Measurements from ENCODE around the gene NDUFAF5. TPM values are rescaled to one million over a fixed set of nuclear protein-coding genes. Genes with fewer than 3 reads are reported as not detected.

NDUFAF5 gene
- polyA plus RNA-seq, 3 donors from 2014 or later: 5.8 to 14.8 (median 7.7) TPM

DNA sequence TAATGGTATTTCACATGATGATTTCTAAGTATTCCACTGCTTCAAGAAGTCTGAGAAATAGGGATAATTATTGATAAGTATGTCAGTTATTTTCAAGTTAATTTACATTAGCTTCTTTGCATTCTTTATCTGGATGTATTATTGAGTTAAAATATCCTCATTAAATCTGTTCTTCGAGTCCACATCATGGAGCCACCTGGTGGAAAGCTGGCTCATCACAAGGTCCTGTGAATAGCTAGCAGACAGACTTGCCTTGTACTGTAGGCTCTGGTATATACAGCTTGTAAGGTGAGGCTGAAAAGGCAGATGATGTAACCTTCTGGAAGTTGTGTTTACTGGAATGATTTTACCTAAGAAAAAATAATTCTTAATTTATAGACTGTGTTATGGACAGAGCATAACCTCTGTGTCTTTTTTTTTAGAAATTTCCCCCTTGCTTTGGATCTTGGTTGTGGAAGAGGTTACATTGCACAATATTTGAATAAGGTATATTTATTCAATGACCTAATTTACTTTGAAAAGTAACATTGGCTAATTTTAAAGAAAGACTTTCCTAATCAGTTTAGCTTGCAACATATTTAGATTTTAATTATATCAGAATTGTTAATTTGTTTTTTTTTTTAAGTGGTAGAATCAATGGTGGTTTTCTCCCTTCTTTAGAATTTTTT, 3.5 kb downstream of the NDUFAF5 start:
- Mint-ChIP-seq H3K36me3 (peaks cover 17 to 28% (median 17%) of the 10 kb centered on the region in 3 donors), H3K27ac (peak overlapping the region in 1 of 6 donors; percentile 43), H3K27me3 (ENCODE audit: low read depth in 3 of 3) (peaks cover 7 to 12% (median 10%) of the 10 kb centered on the region in 3 donors), H3K4me1 (peaks cover 35 to 58% of the 10 kb centered on the region in 2 donors), H3K4me3 (no peak overlapping the region), H3K9me3 (no peaks in the 10 kb centered on the region)
- DNase-seq: peak in 1 of 3 donors; percentile 12

DNA sequence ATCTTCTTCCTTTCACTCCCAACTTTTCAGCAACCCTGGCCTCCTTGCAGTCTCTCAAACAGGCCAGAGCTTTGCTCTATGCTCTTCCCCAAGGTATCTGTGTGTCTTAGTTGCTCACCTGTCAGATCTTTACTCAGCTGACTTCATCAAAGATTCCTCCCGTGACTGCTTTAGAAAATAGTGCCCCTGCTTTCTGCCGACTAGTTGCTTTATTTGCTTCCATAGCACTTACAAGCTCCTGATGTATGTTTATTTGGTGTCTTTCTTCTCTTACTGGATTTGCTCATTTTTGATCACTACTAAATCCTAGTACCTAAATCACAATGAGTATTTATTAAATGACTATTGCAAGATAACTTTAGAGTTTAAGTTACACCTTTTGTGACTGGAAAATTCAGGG, 5.9 kb downstream of the NDUFAF5 start:
- Mint-ChIP-seq H3K27ac (peak overlapping the region in 1 of 6 donors; percentile 23), H3K36me3 (peaks cover 20 to 40% (median 22%) of the 10 kb centered on the region in 3 donors), H3K9me3 (no peaks in the 10 kb centered on the region), H3K4me1 (peaks cover 18 to 33% of the 10 kb centered on the region in 2 donors), H3K4me3 (no peak overlapping the region), H3K27me3 (ENCODE audit: low read depth in 3 of 3) (peaks cover 0 to 2% (median 0%) of the 10 kb centered on the region in 3 donors)
- DNase-seq: no peak

DNA sequence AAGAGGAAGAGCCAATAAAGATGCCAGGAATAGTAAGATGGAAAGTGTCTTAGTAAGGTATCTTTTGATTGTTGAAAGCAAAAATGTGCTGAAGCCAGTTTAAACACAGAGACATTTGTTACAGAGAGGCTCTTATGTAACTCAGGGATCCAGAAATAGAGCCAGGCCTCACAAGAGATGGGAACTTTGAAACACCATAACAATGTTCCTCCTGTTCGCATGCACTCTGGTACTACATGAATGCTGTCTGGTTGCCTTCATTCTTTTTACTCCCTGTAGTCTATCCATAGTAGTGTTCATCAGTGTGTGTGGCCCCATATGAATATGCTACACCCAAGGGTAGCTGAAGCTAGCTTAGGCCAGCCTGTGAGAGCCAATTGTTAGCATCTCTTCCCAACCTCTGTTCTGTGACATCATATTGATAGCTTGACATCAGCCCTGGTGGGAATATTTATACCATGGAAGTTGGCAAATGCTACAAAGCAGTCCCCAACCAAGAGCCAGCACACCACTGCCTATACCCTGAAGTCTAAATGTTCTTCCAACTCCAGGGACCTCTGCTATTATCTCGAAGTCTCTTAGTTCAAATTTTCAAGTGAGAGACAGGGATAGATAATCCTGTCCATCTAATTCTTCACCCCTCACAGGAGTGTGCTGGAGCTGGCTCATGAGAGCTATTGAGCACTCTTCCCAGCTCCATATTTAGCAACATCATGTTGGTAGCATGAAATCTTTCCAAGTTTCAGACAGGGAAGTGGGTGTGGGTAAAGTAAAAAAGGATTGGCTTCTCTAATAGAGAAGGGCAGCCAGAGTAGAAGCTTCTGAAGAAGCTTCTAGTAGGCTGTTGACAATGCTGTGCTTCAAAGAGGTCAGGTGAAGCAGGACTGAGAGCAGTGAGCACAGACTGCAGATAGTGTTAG, 7.0 kb downstream of the NDUFAF5 start:
- DNase-seq: no peak
- Mint-ChIP-seq H3K9me3 (no peaks in the 10 kb centered on the region), H3K4me3 (no peak overlapping the region), H3K27me3 (ENCODE audit: low read depth in 3 of 3) (no peaks in the 10 kb centered on the region), H3K4me1 (peaks cover 7 to 23% of the 10 kb centered on the region in 2 donors), H3K27ac (peak overlapping the region in 3 of 6 donors; percentile 46 to 76 (median 64)), H3K36me3 (peaks cover 27 to 49% (median 30%) of the 10 kb centered on the region in 3 donors)

DNA sequence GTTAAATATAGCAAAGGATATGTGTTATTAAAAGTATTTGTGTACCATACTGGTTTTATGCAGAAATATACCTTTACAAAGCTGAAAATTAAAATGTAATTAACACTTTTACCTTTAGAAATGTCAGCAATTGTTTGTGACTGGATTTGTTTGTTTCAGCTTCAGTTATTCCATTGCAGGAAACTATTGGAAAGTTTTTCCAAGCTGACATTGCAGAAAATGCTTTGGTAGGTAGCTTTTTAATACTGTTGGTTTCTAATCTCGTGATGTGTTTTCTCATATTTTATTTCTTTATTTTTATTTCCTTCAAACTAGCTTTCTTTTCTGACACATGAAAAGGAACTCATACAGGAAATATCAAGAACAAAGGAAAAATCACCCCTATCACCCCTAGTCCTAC, 8.2 kb downstream of the NDUFAF5 start:
- H3K36me3 Mint-ChIP-seq: peaks cover 30 to 55% (median 31%) of the 10 kb centered on the region in 3 donors
- peaks cover 3 to 15% of the 10 kb centered on the region in 2 donors for H3K4me1 Mint-ChIP-seq
- H3K27me3 Mint-ChIP-seq (ENCODE audit: low read depth in 3 of 3): no peaks in the 10 kb centered on the region
- no peak for DNase-seq
- H3K9me3 Mint-ChIP-seq: no peaks in the 10 kb centered on the region
- H3K4me3 Mint-ChIP-seq: no peak overlapping the region
- H3K27ac Mint-ChIP-seq: no peak overlapping the region

DNA sequence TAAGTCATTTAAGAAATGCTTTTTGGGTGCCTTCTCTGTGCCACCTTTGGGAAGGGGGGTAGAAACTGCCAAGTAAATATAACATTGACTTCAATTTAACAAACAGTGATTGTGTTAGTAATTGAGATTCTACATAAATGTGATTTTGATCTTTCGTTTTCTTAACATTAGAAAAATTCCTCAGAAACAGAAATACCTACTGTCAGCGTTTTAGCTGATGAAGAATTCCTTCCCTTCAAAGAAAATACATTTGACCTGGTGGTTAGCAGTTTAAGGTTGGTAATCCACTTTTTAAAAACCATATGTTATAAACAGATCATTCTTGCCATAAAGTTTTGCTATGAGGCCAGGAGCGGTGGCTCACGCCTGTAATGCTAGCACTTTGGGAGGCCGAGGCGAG, 9.8 kb downstream of the NDUFAF5 start:
- Mint-ChIP-seq H3K4me1 (peaks cover 0 to 11% of the 10 kb centered on the region in 2 donors), H3K36me3 (peaks cover 34 to 65% (median 35%) of the 10 kb centered on the region in 3 donors), H3K9me3 (no peaks in the 10 kb centered on the region), H3K27me3 (ENCODE audit: low read depth in 3 of 3) (no peaks in the 10 kb centered on the region), H3K4me3 (no peak overlapping the region), H3K27ac (no peak overlapping the region)
- no peak for DNase-seq

DNA sequence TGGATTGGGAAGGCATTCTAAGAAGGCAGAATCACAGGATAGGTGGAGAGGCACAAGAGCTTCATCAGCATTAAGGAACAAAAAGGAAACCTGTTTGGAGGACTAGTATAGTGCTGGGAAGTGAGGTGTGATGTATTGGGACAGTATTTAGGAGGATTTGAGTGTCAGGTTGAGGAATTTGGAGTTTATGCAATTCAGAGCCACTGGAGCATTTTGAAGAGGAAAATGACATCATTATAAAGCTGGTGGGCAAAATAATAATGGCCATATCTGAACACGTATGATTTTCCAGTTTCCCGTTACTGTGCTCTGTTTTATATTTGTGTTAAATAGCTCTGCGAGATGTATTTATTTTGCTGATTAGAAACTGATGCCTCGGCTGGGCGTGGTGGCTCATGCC, 14.2 kb downstream of the NDUFAF5 start:
- peaks cover 29 to 58% (median 32%) of the 10 kb centered on the region in 3 donors for H3K36me3 Mint-ChIP-seq
- H3K27ac Mint-ChIP-seq: no peak overlapping the region

DNA sequence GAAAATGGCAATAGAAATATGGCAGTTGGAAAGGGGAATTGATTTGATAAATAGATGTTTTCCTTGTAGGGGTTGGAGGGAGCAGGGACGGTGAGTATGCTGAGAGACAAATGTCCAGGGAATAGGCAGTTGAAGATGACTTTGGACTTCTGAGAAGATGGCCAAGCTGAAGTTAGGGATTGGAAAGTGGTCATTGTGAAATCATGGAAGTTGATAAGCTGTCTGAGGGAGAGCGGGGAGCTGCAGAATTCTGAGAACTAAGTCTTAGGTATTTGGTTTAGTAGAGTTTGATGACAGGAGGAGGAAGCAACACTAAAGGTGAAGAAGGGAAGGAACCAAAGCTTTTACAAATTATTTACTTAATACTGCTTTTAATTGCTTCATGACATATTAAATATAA, 15.1 kb downstream of the NDUFAF5 start:
- H3K4me3 Mint-ChIP-seq: no peak overlapping the region
- H3K36me3 Mint-ChIP-seq: peaks cover 29 to 60% (median 35%) of the 10 kb centered on the region in 3 donors
- no peaks in the 10 kb centered on the region for H3K4me1 Mint-ChIP-seq
- H3K27me3 Mint-ChIP-seq (ENCODE audit: low read depth in 3 of 3): no peaks in the 10 kb centered on the region
- H3K27ac Mint-ChIP-seq: peak overlapping the region in 3 of 6 donors; percentile 4 to 19 (median 8)
- no peak for DNase-seq
- no peaks in the 10 kb centered on the region for H3K9me3 Mint-ChIP-seq

More for the DNA sequence above, 14.2 kb downstream of the NDUFAF5 start:
- no peaks in the 10 kb centered on the region for H3K27me3 Mint-ChIP-seq (ENCODE audit: low read depth in 3 of 3)
- no peaks in the 10 kb centered on the region for H3K9me3 Mint-ChIP-seq
- no peak for DNase-seq
- H3K4me1 Mint-ChIP-seq: no peaks in the 10 kb centered on the region
- H3K4me3 Mint-ChIP-seq: no peak overlapping the region

DNA sequence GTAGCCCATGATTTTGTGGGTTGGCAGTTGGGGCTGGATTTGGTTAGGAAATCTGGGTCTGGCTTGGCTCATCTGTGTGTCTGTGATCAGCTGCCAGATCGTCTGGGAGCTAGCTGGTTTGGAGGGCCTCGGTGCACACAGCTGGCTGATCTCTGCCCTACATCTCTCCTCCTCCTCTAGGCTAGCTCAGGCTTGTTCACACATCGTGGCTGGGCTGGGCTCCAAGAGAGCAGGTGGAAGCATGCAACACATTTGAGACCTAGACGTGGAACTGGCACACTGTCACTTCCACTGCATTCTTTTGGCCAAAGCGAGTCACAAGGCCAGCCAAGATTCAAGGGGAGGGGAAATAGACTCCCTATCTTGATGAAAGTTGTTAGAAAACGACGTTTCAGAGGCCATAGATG, 15.9 kb downstream of the NDUFAF5 start:
- DNase-seq: no peak
- Mint-ChIP-seq H3K27ac (no peak overlapping the region), H3K27me3 (ENCODE audit: low read depth in 3 of 3) (no peaks in the 10 kb centered on the region), H3K36me3 (peaks cover 28 to 60% (median 33%) of the 10 kb centered on the region in 3 donors), H3K4me1 (no peaks in the 10 kb centered on the region), H3K4me3 (no peak overlapping the region), H3K9me3 (no peaks in the 10 kb centered on the region)

DNA sequence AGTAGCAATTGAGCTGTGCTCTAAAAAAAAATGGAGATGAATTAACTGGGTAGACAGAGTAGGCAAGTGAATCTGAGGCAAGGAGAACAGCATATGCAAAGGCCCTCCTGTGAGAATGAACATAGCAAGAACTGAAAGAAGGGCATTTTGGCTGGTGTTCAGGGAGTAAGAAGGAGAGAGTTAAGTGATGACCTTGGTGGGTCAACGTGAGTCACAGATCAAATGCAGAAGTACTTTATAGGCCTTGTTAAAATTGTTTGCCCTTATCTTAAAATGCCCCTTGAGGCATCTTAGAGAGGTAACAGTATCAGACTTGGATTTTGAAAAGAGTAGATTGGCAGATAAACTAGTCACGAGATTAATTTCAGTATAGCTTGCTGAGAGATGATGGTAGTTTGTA, 24.5 kb downstream of the NDUFAF5 start:
- no peaks in the 10 kb centered on the region for H3K9me3 Mint-ChIP-seq
- H3K4me3 Mint-ChIP-seq: no peak overlapping the region
- no peak for DNase-seq

DNA sequence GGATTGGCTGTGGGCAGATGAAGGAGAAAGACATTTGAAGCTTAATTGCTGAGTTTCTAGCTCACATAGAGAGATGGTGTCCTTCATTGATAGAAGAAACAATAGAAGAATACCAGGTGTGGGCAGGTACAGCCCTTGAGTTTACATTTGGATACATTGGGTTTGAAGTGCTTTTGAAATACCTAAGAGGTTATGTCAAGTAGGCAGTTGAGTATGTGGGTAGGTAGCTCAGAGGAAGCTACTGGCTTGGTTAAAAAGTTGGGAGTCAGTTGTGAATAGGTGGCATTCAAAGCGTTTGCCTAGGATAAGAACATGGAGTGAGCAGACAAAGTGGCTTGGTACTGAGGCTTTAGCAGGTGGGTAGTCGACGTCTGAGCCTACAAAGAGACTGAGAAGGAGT, 25.0 kb downstream of the NDUFAF5 start:
- Mint-ChIP-seq H3K4me1 (no peaks in the 10 kb centered on the region), H3K4me3 (no peak overlapping the region), H3K36me3 (peaks cover 10 to 19% (median 14%) of the 10 kb centered on the region in 3 donors), H3K27me3 (ENCODE audit: low read depth in 3 of 3) (no peaks in the 10 kb centered on the region), H3K27ac (no peak overlapping the region), H3K9me3 (no peaks in the 10 kb centered on the region)
- DNase-seq: no peak

More for the DNA sequence above, 24.5 kb downstream of the NDUFAF5 start:
- Mint-ChIP-seq H3K4me1 (no peaks in the 10 kb centered on the region), H3K27ac (no peak overlapping the region), H3K27me3 (ENCODE audit: low read depth in 3 of 3) (no peaks in the 10 kb centered on the region), H3K36me3 (peaks cover 10 to 23% (median 17%) of the 10 kb centered on the region in 3 donors)

DNA sequence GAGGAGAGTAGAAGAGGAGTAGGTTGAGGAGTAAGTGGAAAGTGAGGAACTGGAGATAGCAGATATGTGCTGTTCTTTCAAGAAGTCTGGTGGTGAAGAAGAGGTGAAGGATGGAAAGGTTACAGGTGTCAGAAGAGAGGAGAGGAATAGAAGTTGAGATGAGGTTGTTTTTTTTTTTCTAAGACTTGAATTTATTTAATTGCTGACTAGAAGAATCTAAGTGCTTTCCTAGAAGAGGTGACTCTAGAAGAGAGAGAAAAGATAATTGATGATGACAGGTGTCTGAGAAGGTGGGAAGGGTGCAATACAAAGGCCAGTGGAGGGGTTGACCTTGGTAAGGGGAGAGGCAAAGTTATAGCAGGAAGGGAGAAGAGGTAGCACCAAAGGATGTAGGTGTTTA, 25.6 kb downstream of the NDUFAF5 start:
- DNase-seq: no peak
- Mint-ChIP-seq H3K27me3 (ENCODE audit: low read depth in 3 of 3) (no peaks in the 10 kb centered on the region), H3K27ac (no peak overlapping the region), H3K9me3 (no peaks in the 10 kb centered on the region), H3K4me3 (no peak overlapping the region), H3K4me1 (no peaks in the 10 kb centered on the region), H3K36me3 (peaks cover 10 to 19% (median 14%) of the 10 kb centered on the region in 3 donors)

DNA sequence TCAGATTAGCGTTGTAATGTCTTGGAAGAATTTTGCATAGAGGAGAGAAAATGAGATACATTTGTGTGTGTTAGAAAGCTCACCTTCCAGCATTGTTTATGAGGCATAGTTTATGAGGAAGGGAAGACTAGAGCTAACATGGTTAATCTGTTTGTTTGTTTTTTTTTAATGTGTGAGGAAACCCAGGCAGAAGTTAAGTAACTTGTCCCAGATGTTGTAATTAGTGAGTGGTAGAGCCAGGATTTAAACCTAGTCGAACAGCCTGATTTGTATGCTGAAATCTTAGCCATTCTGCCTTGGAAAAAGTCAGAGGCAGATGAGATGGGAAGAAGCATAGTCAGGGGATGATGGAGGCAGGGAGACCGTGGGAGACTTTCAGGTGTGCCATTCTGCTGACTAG, 29.1 kb downstream of the NDUFAF5 start:
- no peak overlapping the region for H3K27ac Mint-ChIP-seq
- no peak overlapping the region for H3K4me3 Mint-ChIP-seq
- DNase-seq: no peak
- H3K27me3 Mint-ChIP-seq (ENCODE audit: low read depth in 3 of 3): peaks cover 0 to 2% (median 0%) of the 10 kb centered on the region in 3 donors
- no peaks in the 10 kb centered on the region for H3K4me1 Mint-ChIP-seq
- H3K9me3 Mint-ChIP-seq: no peaks in the 10 kb centered on the region
- H3K36me3 Mint-ChIP-seq: peaks cover 3 to 36% (median 20%) of the 10 kb centered on the region in 3 donors

DNA sequence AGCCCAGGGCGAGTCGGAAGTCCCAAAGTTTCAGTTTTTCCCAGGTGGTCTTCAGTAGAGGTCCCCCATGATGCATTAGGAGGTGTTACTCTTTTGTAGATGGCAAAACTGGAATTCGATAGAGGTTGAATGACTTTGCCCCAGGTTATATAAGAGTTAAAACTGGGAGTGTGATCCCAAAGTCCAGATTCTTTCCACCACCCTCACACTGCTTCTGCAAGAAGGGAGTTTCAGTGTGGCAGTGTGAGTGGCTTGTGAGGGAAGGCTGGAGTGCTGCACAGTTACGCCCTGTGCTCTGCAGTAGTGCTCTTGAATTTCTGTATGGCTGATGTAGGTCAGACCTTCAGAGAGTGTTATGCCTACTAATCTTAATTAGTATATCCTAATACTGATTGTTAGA, 29.8 kb downstream of the NDUFAF5 start:
- H3K27ac Mint-ChIP-seq: no peak overlapping the region
- no peak for DNase-seq
- no peaks in the 10 kb centered on the region for H3K4me1 Mint-ChIP-seq
- H3K27me3 Mint-ChIP-seq (ENCODE audit: low read depth in 3 of 3): peaks cover 0 to 2% (median 0%) of the 10 kb centered on the region in 3 donors
- H3K36me3 Mint-ChIP-seq: peaks cover 3 to 36% (median 20%) of the 10 kb centered on the region in 3 donors
- no peak overlapping the region for H3K4me3 Mint-ChIP-seq
- H3K9me3 Mint-ChIP-seq: no peaks in the 10 kb centered on the region

DNA sequence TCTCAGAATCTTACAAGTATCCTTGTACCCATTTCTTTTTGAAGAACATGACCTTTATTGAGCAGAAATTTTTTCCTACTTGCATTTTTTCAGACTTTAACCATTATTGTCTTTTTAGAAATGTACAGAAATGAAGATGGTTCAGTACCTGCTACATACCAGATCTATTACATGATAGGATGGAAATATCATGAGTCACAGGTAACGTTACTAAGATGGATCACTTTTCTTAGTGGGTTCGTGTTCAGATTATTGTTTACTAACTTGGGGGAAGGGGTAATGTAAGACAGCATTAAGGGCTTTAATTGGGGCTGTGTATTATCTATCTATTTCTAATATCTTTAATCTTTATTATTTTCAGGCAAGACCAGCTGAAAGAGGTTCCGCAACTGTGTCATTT, 31.9 kb downstream of the NDUFAF5 start:
- Mint-ChIP-seq H3K4me1 (no peaks in the 10 kb centered on the region), H3K27me3 (ENCODE audit: low read depth in 3 of 3) (peaks cover 0 to 2% (median 0%) of the 10 kb centered on the region in 3 donors), H3K4me3 (no peak overlapping the region), H3K9me3 (no peaks in the 10 kb centered on the region), H3K27ac (peak overlapping the region in 1 of 6 donors; percentile 40), H3K36me3 (peaks cover 3 to 36% (median 20%) of the 10 kb centered on the region in 3 donors)
- no peak for DNase-seq
